ENCODE measurements around the gene TMEM243. TPM values are rescaled to one million over a fixed set of nuclear protein-coding genes. Genes with fewer than 3 reads are reported as not detected.

Gene TMEM243
- total RNA-seq, 4 donors from 2014 or later = 8.9 to 42.2 (median 19.1) TPM

DNA sequence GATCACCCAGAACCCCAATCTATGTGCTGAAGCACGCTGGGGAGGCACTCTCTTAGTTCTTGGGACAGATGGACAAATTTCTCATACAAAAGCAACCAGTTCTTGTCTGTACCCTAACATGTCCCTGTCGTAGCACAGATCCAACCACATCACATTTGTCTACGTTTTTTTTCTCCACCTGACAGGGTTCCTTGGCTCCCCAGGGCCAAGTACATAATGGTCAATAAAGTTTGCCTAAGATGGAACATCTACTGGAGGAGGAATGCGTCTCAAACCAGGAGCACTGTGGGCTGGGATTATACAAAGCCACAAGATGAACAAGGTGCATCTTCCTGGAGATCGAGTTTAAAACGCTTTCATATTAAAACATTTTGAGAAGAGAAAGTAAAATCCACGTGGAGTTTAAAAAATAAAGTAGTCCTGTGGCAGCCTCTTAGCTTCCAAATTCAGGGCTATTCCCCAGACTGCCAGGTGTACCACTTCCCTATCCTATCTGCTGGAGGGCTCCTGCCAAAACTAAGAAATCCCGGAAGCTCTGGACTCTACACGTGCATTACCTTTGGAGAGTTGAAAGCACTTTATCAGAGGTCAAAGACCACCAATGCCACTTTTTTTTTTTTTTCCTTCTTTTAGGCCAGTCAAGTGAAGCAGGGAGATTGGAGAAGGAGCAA lies 1.4 kb downstream of the TMEM243 start:
- H3K9me3 ChIP-seq = no peaks in the 10 kb centered on the region
- TF ChIP-seq CTCF (IDR thresholded peaks at IDR 0.05) (no peak), POLR2A (IDR thresholded peaks at IDR 0.05) (no peak)
- H3K27ac ChIP-seq = peak overlapping the region in 3 of 4 donors; percentile 82 to 89 (median 88)
- DNase-seq = no peak
- H3K36me3 ChIP-seq = peaks cover 0 to 3% (median 0%) of the 10 kb centered on the region in 3 donors
- 49 to 50% methylated on average over 9 of the region's 9 CpGs for WGBS, 2 donors
- intact Hi-C loops (cut with DNase I) = loop anchor here (10.0 kb wide), 1 partner anchor 53 kb away; no protein-coding TSS in a partner anchor
- H3K4me3 ChIP-seq = peak overlapping the region; percentile 66 to 95 (median 81)
- peaks cover 0 to 64% (median 14%) of the 10 kb centered on the region in 3 donors for H3K4me1 ChIP-seq
- peaks cover 0 to 7% (median 0%) of the 10 kb centered on the region in 4 donors for H3K27me3 ChIP-seq

- Histone ChIP-seq H3K27ac (peak overlapping the region in 3 of 4 donors; percentile 53 to 88 (median 58)), H3K27me3 (peaks cover 0 to 2% (median 0%) of the 10 kb centered on the region in 4 donors), H3K4me1 (peaks cover 0 to 76% (median 19%) of the 10 kb centered on the region in 3 donors), H3K4me3 (peak overlapping the region in 2 of 4 donors; percentile 91 to 95), H3K9me3 (no peaks in the 10 kb centered on the region), H3K36me3 (peaks cover 0 to 3% (median 0%) of the 10 kb centered on the region in 3 donors)
- WGBS, 2 donors = 41 to 57% methylated on average over 5 of the region's 5 CpGs
- no peak for DNase-seq
- no peak for TF ChIP-seq CTCF (IDR thresholded peaks at IDR 0.05)
- TF ChIP-seq POLR2A (IDR thresholded peaks at IDR 0.05) = peak in 1 of 4 donors; percentile 53
- intact Hi-C loops (cut with DNase I) = loop anchor here (10.0 kb wide), 1 partner anchor 52 kb away; no protein-coding TSS in a partner anchor
These were observed 2.6 kb downstream of the TMEM243 start for GRCh38 chr7:87216701-87217508.

- Histone ChIP-seq H3K36me3 (peaks cover 0 to 3% (median 0%) of the 10 kb centered on the region in 3 donors), H3K9me3 (no peaks in the 10 kb centered on the region), H3K27ac (no peak overlapping the region), H3K27me3 (no peaks in the 10 kb centered on the region), H3K4me1 (peaks cover 0 to 71% (median 14%) of the 10 kb centered on the region in 3 donors), H3K4me3 (no peak overlapping the region)
- intact Hi-C loops (cut with DNase I) = loop anchor here (10.0 kb wide), 1 partner anchor 50 kb away; no protein-coding TSS in a partner anchor
- TF ChIP-seq POLR2A (IDR thresholded peaks at IDR 0.05) = no peak
- TF ChIP-seq CTCF (IDR thresholded peaks at IDR 0.05) = no peak
- WGBS, 2 donors = 84 to 100% methylated on average over 3 of the region's 3 CpGs
- no peak for DNase-seq
These were observed 4.5 kb downstream of the TMEM243 start for GRCh38 chr7:87215046-87215445.

DNA sequence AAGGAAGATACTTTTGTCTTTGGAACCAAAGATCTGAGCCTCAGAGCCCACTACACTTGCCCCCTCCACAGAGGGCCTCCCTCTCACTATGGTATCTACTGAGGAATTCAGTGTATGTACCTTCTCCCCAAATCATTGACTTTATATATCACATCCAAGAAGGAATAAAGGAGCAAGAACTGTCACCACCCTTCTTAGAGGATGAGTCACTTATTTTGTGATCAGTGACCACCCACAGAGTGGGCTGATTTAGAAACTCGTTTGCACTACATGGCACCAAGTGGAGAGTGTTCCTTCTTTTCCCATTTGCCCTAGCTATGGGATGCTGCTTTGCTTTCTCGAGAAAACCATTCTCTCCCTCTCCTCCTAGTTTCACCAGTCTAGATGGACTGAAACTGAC lies 5.7 kb downstream of the TMEM243 start:
- H3K27me3 ChIP-seq = no peaks in the 10 kb centered on the region
- H3K9me3 ChIP-seq = no peaks in the 10 kb centered on the region
- 34 to 46% methylated on average over 2 of the region's 2 CpGs for WGBS, 2 donors
- intact Hi-C loops (cut with DNase I) = loop anchor here (10.0 kb wide), 1 partner anchor 49 kb away; no protein-coding TSS in a partner anchor
- H3K36me3 ChIP-seq = peaks cover 0 to 3% (median 2%) of the 10 kb centered on the region in 3 donors
- TF ChIP-seq POLR2A (IDR thresholded peaks at IDR 0.05) (no peak), CTCF (IDR thresholded peaks at IDR 0.05) (no peak)
- no peak overlapping the region for H3K4me3 ChIP-seq
- peaks cover 0 to 66% (median 14%) of the 10 kb centered on the region in 3 donors for H3K4me1 ChIP-seq
- DNase-seq = no peak
- no peak overlapping the region for H3K27ac ChIP-seq

Data from esophagus squamous epithelium (tissue), 5 donors.